Thoracic aorta (tissue), 2 donors: ENCODE measurements around the gene TMEM39B. TPM values are rescaled to one million over a fixed set of nuclear protein-coding genes. Genes with fewer than 3 reads are reported as not detected.
A peak's percentile ranks its signal among the peaks of the same experiment; 100 is the strongest.

Experiments used
- ATAC-seq: fragments of 150-250 bp; one replicate; pipeline ENCODE4 v1.8.0; 2017; ENCODE audit warnings: low read depth; ENCODE audit not compliant: insufficient number of reproducible peaks, low FRiP score
- DNase-seq: peaks from one replicate; pipeline ENCODE4 v3.0.0-alpha.2; 2020; ENCODE audit warnings: low spot score
- H3K27ac ChIP-seq, 2 donors: fragments of 200-600 bp; sonication (generic); 1 replicate in 1 of 2; 2 replicates in 1 of 2; pipeline ENCODE4 v1.5.1; 2016; ENCODE audit warnings: mild to moderate bottlenecking in 2 of 2, moderate library complexity in 2 of 2
- H3K27me3 ChIP-seq: fragments of 200-600 bp; sonication (generic); replicated peaks from 2 replicates; pipeline ENCODE4 v1.6.0; 2016; ENCODE audit warnings: mild to moderate bottlenecking; ENCODE audit not compliant: insufficient read depth
- H3K36me3 ChIP-seq: fragments of 200-600 bp; sonication (generic); one replicate; pipeline ENCODE4 v1.5.1; 2016
- H3K4me1 ChIP-seq, 2 donors: fragments of 200-600 bp; sonication (generic); 1 replicate in 1 of 2; 2 replicates in 1 of 2; pipeline versions ENCODE4 v1.5.1 to v1.6.0; 2016; ENCODE audit warnings: low read depth in 2 of 2, mild to moderate bottlenecking in 1 of 2; ENCODE audit not compliant: control insufficient read depth in 1 of 2
- H3K4me3 ChIP-seq: fragments of 200-600 bp; sonication (generic); 2 replicates; pipeline ENCODE4 v1.5.1; 2016; ENCODE audit warnings: mild to moderate bottlenecking
- H3K9me3 ChIP-seq: fragments of 200-600 bp; sonication (generic); 2 replicates; pipeline ENCODE4 v1.5.1; 2016
- total RNA-seq, 2 donors: library from RNA; depleted of rRNA; stranded (reverse); fragments of >200 nt; gene quantifications; one replicate each; pipeline versions ENCODE4 v1.1.0 to v1.2.3, GENCODE V29; 2016
- TF ChIP-seq, protein P1 (sequence below): fragments of 200-600 bp; sonication (generic); IDR thresholded peaks from one replicate; pipeline ENCODE4 v1.5.1; 2019; ENCODE audit warnings: antibody characterized with exemption

The TMEM39B gene
- total RNA-seq, 2 donors from 2014 or later = 5.1 to 5.8 TPM

DNA sequence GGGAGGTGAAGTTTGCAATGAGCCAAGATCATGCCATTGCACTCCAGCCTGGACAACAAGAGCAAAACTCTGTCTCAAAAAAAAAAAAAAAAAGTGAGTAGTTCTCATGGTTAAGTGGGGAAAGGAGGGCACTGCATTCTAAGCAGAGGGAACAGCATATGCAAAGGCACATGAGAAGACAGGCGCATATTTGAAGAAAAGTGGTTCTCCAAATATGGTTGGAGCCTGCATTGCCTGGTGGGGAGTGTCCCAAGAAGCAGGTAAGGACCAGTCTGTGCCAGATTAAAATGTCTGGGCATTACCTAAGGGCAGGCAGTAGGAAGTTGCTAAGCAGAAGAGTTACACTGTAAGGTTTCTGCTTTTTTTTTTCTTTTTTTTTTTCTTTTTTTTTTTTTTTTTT is 32.6 kb downstream of the TMEM39B start:
- ATAC-seq (no peak), DNase-seq (no peak)
- TF ChIP-seq, protein P1, sequence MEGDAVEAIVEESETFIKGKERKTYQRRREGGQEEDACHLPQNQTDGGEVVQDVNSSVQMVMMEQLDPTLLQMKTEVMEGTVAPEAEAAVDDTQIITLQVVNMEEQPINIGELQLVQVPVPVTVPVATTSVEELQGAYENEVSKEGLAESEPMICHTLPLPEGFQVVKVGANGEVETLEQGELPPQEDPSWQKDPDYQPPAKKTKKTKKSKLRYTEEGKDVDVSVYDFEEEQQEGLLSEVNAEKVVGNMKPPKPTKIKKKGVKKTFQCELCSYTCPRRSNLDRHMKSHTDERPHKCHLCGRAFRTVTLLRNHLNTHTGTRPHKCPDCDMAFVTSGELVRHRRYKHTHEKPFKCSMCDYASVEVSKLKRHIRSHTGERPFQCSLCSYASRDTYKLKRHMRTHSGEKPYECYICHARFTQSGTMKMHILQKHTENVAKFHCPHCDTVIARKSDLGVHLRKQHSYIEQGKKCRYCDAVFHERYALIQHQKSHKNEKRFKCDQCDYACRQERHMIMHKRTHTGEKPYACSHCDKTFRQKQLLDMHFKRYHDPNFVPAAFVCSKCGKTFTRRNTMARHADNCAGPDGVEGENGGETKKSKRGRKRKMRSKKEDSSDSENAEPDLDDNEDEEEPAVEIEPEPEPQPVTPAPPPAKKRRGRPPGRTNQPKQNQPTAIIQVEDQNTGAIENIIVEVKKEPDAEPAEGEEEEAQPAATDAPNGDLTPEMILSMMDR = no peak
- Histone ChIP-seq H3K36me3 (peaks cover 3% of the 10 kb centered on the region), H3K9me3 (no peaks in the 10 kb centered on the region), H3K4me3 (no peak overlapping the region), H3K27ac (no peak overlapping the region), H3K4me1 (peaks cover 7 to 21% of the 10 kb centered on the region in 2 donors), H3K27me3 (no peaks in the 10 kb centered on the region)

DNA sequence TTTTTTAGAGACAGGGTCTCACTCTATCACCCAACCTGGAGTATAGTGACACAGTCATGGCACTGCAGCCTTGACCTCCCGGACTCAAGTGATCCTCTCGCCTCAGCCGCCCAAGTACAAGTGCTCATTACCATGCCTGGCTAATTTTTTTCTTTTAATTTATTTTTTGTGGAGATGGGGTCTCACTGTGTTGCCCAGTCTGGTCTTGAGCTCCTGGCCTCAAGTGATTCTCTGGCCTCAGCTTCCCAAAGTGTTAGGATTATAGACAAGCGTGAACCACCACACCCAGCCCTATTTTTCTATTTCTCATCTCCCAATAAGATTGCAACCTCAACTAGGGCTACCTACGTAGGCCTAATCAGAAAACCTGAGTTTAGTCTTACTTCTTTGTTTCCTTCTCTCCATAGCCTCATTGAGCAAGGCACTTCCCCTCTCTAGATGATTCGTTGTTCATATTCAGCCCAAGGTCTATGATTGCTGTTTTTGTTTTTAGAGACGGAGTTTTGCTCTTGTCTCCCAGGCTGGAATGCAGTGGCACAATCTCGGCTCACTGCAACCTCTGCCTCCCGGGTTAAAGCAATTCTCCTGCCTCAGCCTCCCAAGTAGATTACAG is 34.0 kb downstream of the TMEM39B start:
- Histone ChIP-seq H3K36me3 (no peaks in the 10 kb centered on the region), H3K27ac (no peak overlapping the region), H3K9me3 (no peaks in the 10 kb centered on the region), H3K4me1 (peaks cover 12 to 35% of the 10 kb centered on the region in 2 donors), H3K27me3 (no peaks in the 10 kb centered on the region), H3K4me3 (peak overlapping the region; percentile 91)
- ATAC-seq (no peak), DNase-seq (no peak)
- TF ChIP-seq, protein P1 = no peak

DNA sequence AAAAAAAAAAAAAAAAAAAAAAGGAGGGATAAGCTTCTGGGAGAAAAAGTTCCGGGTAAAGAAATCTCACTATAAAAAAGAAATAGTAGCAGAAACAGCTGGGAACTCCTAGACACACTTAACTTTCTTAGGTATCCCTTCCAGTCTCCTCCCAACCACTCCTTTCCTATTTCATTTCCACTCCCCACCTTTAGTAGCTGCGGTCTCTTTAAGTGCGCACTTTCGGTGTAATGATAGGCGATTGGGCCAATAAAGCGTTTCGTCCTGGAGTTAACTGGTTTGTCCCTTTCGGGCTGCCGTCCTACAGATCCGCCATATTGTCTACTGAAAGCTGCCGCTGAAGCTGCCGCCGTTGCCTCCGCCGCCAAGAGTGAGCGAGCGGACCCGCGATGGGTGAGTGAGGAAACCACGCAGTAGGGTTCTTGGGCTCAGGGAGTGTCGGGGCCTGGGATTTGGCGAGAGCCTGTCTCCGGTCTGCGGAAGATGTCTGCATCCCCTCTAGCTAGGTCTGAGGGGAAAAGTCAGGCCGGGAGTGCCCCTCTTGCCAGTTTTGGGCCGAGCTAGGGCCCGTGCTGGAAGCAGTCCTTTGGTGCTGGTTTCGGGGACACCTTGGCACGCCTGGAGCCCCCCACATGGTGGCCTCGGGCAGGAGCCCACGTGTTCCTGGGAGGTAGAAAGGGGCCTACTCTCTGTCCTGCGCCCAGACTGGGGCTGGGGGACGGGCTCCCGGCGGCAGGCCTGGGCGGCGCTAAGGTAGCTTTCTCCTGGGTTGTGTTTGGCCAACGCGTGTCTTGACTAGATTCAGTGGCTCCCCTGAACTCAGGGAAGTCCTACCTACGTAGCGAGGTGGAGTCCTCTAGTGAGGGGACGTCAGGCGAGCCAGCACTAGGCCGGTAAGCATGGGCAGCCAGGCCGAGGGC is 35.3 kb downstream of the TMEM39B start, which contains the start of gene KPNA6:
TSS of gene KPNA6 (plus strand) at position 315 of the 920 bp plus-strand sequence. CDS start at position 390, 75 bp downstream.
- H3K9me3 ChIP-seq = no peaks in the 10 kb centered on the region
- TF ChIP-seq, protein P1 = no peak
- H3K36me3 ChIP-seq = no peaks in the 10 kb centered on the region
- ATAC-seq (peak; percentile 80), DNase-seq (peak; percentile 68)
- H3K4me1 ChIP-seq = peaks cover 12 to 47% of the 10 kb centered on the region in 2 donors
- no peaks in the 10 kb centered on the region for H3K27me3 ChIP-seq
- peak within 1 kb of the TSS; percentile 91 for H3K4me3 ChIP-seq
- H3K27ac ChIP-seq = peak within 1 kb of the TSS; percentile 76 to 91

DNA sequence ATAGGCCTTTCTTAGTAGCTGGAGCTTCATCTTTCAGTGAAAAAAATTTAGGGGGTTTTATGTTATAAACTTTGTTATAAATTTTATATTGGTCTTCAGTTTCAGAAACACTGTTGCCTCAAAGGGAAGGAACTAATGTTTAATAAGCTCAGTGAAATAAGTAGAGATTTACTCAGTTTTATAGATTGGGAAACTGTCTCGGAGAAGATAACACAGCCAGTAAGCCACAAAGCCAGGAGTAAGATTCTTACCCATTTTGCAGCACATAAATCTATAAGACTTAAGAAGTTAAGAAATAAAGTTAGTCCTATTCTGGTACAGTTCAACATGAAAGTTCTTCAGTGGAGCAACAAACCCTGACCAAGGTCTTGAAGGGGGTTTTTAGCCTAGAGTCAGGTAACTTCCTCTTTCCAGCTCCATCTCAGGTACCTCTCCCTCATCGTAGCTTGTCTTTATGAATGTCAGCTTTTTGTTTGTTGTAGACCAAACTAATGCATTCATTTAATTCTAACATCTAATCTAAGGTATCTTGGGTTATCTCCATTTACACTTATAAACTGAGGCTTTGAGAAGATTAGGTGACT is 38.4 kb downstream of the TMEM39B start:
- DNase-seq (no peak), ATAC-seq (no peak)
- Histone ChIP-seq H3K27me3 (no peaks in the 10 kb centered on the region), H3K27ac (no peak overlapping the region), H3K9me3 (no peaks in the 10 kb centered on the region), H3K36me3 (no peaks in the 10 kb centered on the region), H3K4me1 (peaks cover 12 to 60% of the 10 kb centered on the region in 2 donors), H3K4me3 (no peak overlapping the region)
- TF ChIP-seq, protein P1 = no peak

DNA sequence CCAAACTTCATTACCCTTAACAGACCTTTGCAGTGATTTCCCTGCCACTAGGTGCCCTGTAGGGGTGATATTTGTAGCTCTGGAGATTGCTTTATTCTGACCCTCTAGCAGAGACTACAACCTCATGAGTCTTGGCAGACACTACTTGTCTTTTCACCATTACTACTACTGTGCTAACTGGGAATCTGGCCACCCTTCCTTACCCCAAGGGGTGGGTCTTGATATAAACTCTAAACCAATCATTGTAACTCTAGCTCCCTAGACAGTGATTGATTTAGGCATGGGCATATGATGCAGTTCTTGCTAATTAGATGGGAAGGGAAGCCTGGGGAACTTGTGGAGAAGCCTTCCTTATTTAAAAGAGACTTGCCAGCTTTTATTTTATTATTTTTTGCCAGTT is 39.0 kb downstream of the TMEM39B start:
- Histone ChIP-seq H3K9me3 (no peaks in the 10 kb centered on the region), H3K4me3 (no peak overlapping the region), H3K36me3 (no peaks in the 10 kb centered on the region), H3K4me1 (peaks cover 18 to 67% of the 10 kb centered on the region in 2 donors), H3K27ac (no peak overlapping the region), H3K27me3 (no peaks in the 10 kb centered on the region)
- DNase-seq = no peak
- TF ChIP-seq, protein P1 = no peak
- no peak for ATAC-seq
